Brain pericyte (primary cell): ENCODE results near the gene DNAJB9.

Experiments
- DNase-seq: peaks from one replicate; pipeline ENCODE4 v3.0.0-alpha.2; 2012; ENCODE audit warnings: low read depth, low spot score

DNAJB9 gene

DNA sequence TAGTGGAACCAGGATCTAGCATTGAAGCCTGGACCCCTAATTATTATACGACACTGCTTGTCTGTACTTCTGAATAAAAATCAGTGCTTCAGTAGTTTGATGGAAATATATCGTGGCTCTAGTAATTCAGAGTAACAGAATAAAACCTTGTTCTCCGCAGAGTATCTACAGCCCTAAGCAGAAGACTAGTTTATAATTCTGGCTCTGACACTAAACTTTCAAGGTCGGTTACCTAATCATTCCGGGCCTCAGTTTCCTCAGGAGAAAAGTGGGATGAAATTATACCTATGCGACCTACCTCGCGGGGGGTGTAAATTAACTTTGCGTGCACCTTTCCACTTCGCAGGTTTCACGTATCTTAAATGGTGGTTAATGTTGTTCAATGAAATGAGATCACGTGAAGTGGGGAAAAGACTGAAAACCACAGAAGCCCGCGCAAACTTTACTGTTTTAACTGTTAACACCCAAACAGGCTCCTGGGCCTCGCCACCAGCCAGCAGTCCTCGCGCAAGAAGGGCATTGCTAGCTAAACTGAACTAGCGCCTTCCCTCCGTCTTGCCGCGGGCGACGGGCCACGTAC, 783 bp upstream of the DNAJB9 start:
- DNase-seq: no peak

- no peak for DNase-seq
Observed at GRCh38 chr7:108570146-108570755, 577 bp downstream of the DNAJB9 start.

- no peak for DNase-seq
Observed at GRCh38 chr7:108572480-108572879, 2.8 kb downstream of the DNAJB9 start.

DNA sequence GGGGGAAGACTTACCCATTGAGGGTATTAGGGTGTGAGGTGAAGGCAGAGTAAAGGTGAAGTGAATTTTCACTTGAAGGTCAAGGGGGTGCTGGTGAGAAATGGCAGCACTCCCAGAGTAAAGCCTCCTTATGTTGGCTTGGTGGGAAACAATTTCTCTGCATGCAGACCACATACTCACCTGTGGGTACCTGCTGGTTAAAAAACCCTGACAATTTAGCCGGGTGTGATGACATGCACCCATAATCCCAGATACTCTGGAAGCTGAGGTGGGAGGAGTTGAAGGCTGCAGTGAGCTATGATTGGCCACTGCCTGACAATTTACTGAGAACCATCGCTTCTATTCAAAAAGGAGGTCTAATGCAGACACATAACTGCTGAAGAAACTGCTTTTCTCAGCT, 5.5 kb downstream of the DNAJB9 start:
- DNase-seq: no peak

- DNase-seq: no peak
Observed at GRCh38 chr7:108576116-108576515, 6.4 kb downstream of the DNAJB9 start.

DNA sequence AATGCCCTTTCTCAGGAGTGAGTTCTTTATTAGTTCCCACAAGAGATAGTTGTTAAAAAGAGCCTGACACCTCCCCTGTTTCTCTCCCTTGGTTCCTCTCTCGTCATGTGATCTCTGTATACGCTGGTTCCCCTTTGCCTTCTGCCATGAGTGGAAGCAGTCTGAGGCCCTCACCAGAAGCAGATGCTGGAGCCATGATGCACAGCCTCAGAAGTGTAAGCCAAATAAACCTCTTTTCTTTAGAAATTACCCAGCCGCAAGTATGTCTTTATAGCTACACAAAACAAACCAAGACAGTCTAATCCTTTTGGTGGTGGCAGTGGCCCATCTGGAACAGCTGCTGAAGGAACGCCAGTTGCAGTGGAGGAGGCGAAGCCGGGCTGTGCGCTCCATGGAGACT, 9.3 kb downstream of the DNAJB9 start:
- no peak for DNase-seq

GRCh38 chr7:108580298-108580697, 10.6 kb downstream of the DNAJB9 start:
- DNase-seq: no peak

DNA sequence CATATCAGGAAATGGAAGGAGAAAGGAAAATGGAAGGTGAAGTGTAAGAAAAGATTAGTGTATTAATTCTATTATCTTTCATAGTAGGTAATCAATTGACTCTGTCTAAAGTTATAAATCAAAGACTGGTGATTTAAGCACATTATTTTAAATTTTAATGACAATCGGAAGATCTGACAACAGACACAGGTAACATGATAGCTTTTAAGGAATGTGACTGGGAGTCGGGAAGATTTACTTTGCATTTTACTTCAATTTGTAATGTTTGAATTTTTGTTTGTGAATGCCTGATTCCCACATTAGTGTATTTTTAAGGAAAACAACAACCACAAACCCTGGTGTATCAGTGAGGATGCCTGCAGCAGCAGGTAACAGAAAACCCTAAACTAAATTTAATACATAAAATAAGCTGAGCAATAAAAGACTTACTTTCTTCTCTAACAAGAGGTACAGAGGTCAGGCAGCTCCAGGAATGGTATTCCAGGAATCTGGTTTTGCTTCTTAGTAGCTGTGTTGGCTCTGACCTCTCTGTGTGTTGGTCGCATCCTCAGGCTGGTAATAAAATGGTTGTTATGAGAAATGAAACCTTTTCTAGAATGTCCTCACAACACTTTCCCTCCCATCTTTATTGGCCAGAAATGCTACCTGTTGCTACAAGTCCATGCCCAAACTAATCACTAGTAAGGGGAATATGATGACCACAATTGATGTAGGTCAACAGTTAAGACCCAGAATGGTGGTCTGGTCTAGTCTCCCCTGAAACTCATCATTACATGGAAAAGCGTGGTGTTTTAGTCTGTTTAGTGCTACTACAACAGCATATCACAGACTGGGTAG, 12.2 kb downstream of the DNAJB9 start:
- DNase-seq: no peak

DNA sequence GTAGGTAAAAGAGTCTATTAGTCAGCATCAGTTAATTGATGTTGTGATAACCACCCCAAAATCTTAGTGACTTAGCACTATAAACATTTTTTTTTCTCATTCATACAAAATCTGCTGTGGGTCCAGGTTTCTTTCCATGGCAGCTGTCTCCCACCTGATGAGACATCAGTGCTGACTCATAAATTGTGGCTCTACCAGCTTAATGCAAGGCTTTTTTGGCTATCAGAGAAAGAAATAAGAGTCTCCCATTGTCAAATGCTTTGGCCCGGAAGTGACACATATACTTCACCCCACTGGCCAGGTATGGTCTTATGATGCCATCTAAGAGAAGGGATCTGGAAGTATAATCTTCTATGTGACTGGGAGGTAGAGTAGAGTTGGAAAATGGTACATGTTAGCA, 14.5 kb downstream of the DNAJB9 start:
- no peak for DNase-seq

- no peak for DNase-seq
Observed at GRCh38 chr7:108585843-108586242, 16.2 kb downstream of the DNAJB9 start.

GRCh38 chr7:108586274-108586710, 16.6 kb downstream of the DNAJB9 start:
- no peak for DNase-seq

DNA sequence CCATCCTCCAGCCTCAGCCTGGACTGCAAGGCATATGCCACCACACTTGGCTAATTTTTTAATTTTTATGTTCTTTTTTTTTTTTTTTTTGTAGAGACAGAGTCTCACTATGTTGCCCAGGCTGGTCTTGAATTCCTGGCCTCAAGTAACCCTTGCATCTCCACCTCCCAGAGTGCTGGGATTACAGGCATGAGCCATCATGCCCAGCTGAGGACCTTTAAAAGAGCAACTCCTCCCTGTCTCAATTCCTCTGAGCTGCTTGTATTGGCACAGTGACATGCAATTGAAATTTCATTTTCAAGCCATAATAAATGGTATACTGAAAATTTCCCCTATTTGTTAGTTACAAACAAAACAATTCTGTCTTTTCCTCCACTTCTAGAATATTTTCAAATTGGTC, 19.5 kb downstream of the DNAJB9 start:
- DNase-seq: no peak

GRCh38 chr7:108589874-108590273, 20.2 kb downstream of the DNAJB9 start:
- no peak for DNase-seq

GRCh38 chr7:108590606-108591005, 20.9 kb downstream of the DNAJB9 start:
- no peak for DNase-seq

DNA sequence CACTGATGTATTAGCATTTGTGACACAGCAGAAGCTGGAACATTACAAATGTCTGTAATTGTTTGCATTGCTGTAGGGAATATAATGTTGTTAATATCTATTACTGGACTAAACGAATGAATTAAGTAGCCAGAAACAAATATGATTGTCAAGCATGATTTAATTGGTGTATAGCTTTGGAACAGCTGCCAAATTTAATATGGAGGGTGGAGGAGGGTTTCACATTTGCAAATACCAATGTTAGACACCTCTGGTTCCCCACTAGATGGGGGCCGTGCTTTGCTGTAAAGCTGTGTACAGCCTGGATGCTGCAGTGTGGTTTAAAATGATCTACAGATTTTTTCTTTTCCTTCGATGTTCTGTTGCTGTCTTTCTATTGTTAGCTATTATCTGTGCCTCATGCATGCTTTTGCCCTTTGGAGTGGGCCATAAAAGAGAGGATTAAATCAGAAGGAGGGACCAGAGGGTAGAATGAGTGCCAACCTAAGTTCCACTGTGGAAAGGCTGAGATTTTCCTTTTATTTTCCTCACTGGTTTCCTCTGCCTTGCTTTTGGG, 23.1 kb downstream of the DNAJB9 start:
- DNase-seq: no peak

- DNase-seq: no peak
Observed at GRCh38 chr7:108596560-108596959, 26.9 kb downstream of the DNAJB9 start.

DNA sequence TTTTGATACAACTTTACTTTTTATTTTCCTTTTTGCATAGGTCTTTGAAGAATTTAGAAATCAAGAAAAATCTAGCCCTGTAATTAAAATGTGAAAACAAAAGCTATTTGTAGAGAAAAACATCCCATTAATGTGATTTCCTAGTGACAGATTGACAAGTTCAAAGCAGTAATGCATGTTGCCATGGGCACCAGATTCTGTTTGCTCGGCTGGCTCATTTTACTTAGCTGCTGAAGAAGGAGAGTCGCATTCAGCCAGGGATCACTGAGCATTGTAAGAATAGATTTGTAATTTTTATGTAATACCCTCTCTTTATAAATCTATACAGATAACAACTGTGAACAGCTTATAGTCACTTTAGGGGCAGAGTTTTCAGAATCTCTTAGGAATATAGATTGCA, 28.5 kb downstream of the DNAJB9 start:
- DNase-seq: no peak

GRCh38 chr7:108598914-108599580, 29.4 kb downstream of the DNAJB9 start:
- DNase-seq: no peak

DNA sequence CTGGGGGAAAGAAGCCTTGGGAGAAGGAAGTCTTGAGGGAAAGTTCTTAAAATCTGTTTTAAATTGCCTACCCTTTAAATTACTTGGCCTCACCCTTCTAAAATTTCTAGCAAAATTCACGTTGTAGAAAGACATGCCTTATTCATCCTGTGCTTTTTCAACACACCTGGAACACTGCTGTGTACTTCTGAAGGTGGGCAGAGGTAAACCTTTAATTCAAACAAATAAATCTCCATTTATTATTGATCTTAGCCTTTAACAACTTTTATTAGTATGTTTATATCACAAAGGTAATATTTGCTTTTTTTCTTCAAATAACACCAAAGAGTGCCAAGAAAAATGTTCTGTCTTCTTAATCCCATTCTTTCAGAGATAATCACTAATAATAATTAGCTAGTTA, 30.7 kb downstream of the DNAJB9 start:
- no peak for DNase-seq

DNA sequence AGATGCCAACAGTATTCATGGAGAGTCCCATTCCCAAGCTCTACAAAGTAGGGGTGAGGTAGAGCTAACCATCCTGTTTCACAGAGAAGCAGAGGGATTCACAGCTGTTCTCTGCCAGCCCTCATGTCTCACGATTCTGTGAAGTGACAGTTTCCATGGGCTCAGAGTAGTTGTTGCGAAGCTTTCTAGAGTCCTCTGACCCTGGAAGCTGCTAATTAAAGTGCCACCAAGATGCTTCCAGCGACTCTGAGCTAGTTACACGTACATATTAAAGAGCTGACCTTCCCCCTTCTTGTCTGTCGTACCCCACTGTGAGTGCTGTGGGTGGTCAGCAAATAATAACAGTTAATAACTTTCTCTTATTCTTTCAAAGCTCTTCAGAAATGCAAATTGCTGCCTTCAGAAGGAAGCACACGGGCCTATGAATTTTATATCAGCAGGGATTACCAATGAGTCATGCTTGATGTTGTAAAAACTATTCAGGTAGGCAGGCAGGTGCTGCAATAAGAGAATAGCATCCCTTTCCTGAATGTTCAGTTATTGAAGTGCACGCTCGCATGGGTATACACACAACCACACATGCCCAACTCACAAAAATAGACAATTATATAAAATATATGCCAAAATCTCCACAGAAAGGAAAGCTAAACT, 34.1 kb downstream of the DNAJB9 start:
- no peak for DNase-seq

GRCh38 chr7:108604307-108605077, 34.8 kb downstream of the DNAJB9 start:
- DNase-seq: no peak
